CD4-positive, alpha-beta T cell (primary cell): ENCODE data around the gene VWA8. TPM values are rescaled to one million over a fixed set of nuclear protein-coding genes. Genes with fewer than 3 reads are reported as not detected.

ENCODE experiments used
- ATAC-seq: fragments of 200-7000 bp; cut with Tn5 transposase; one replicate; pipeline ENCODE4 v1.10.0; 2022; ENCODE audit warnings: mild to moderate bottlenecking; ENCODE audit not compliant: poor library complexity
- CTCF ChIA-PET: fragments of 350-600 bp; sonication (Branson Sonifier 250); formaldehyde crosslinking; loops from one replicate; lab custom pipeline; 2021; ENCODE audit warnings: antibody characterized with exemption, inconsistent platforms; lab: Charles Lee
- POLR2A ChIA-PET: fragments of 350-600 bp; sonication (Branson Sonifier 250); formaldehyde crosslinking; loops from one replicate; lab custom pipeline; 2021; ENCODE audit warnings: antibody characterized with exemption, inconsistent platforms; lab: Charles Lee
- DNase-seq, 14 experiments: peaks; one replicate each; pipeline ENCODE4 v3.0.0-alpha.2; 2013 to 2020; ENCODE audit warnings: mixed read lengths in 2 of 14
- H3K27ac ChIP-seq, 2 donors: one replicate each; pipeline versions ENCODE4 v1.5.1 to v1.7.0; 2013; ENCODE audit warnings: low read length in 2 of 2, low read depth in 1 of 2, mild to moderate bottlenecking in 1 of 2
- H3K27me3 ChIP-seq, 2 experiments: 1 replicate in 1 of 2; 2 replicates in 1 of 2; pipeline versions ENCODE4 v1.6.1 to v1.7.0; 2013; ENCODE audit warnings: low read length in 2 of 2, control low read depth in 1 of 2, mild to moderate bottlenecking in 1 of 2, moderate library complexity in 1 of 2; ENCODE audit not compliant: insufficient read depth in 2 of 2, control insufficient read depth in 1 of 2
- H3K36me3 ChIP-seq: one replicate; pipeline ENCODE4 v1.6.1; 2013; ENCODE audit warnings: low read length, control low read depth; ENCODE audit not compliant: insufficient read depth
- H3K4me1 ChIP-seq: one replicate; pipeline ENCODE4 v1.6.1; 2013; ENCODE audit warnings: low read length, control low read depth; ENCODE audit not compliant: insufficient read depth
- H3K4me3 ChIP-seq: one replicate; pipeline ENCODE4 v1.5.1; 2013; ENCODE audit warnings: mild to moderate bottlenecking, low read length, moderate library complexity
- H3K9me3 ChIP-seq, 2 experiments: 1 replicate in 1 of 2; 2 replicates in 1 of 2; pipeline versions ENCODE4 v1.6.1 to v1.7.0; 2013; ENCODE audit warnings: low read length in 2 of 2, mild to moderate bottlenecking in 2 of 2, control low read depth in 1 of 2, moderate library complexity in 1 of 2; ENCODE audit not compliant: control insufficient read depth in 1 of 2, insufficient read depth in 1 of 2
- H3K27ac Mint-ChIP-seq: one replicate; pipeline ENCODE4 v1.8.0; 2020; ENCODE audit warnings: mixed read lengths
- H3K27me3 Mint-ChIP-seq: one replicate; pipeline ENCODE4 v1.8.0; 2021; ENCODE audit warnings: mixed read lengths
- H3K36me3 Mint-ChIP-seq: one replicate; pipeline ENCODE4 v1.8.0; 2021; ENCODE audit warnings: low read depth, mixed read lengths
- H3K4me1 Mint-ChIP-seq: one replicate; pipeline ENCODE4 v1.8.0; 2021; ENCODE audit warnings: low read depth, mixed read lengths
- H3K4me3 Mint-ChIP-seq: one replicate; pipeline ENCODE4 v1.8.0; 2020; ENCODE audit warnings: mild to moderate bottlenecking, mixed read lengths
- H3K9me3 Mint-ChIP-seq: one replicate; pipeline ENCODE4 v1.8.0; 2020; ENCODE audit warnings: mixed read lengths
- CTCF ChIP-seq: fragments of 200-600 bp; IDR thresholded peaks from one replicate; pipeline ENCODE4 v1.8.0; 2022; ENCODE audit warnings: antibody characterized with exemption, mild to moderate bottlenecking
- intact Hi-C, 2 experiments: fragments of 100-400 bp; cut with DNase I in 1 of 2; cut with micrococcal nuclease in 1 of 2; formaldehyde crosslinking; loops; one replicate each; pipeline versions ENCODE4 v1.15.1 to v1.9.0; 2023 to 2025; cut with DNase I, micrococcal nuclease
- total RNA-seq, 174 experiments: library from RNA in 2 of 174; stranded (reverse) in 2 of 174; gene quantifications; one replicate each; pipeline ENCODE4 v1.2.3 and lab custom pipeline; 2021 to 2026

VWA8 gene
- total RNA-seq, 2 experiments from 2014 or later = 18.7 to 19.0 TPM

DNA sequence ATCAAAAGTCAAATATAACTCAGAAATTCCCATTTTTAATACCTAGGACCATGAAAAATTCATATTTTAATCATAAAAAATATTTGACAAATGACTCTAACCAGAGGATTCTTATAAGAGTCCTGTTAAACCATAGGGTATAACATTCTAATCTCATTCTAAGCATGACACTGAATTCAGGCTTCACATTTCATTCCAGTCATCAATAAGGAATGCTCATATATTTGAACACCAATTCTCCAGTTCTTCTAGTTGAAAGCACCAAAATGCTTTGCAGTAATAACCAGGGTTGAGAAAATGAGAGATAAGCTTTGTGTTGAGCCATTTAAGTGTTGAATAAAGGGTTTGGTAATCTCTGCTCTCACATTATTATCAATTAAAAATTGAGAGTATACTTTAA, 147.5 kb downstream of the VWA8 start:
- DNase-seq (no peak), ATAC-seq (no peak)
- POLR2A ChIA-PET = no interaction called here
- Mint-ChIP-seq H3K27me3 (no peaks in the 10 kb centered on the region), H3K4me1 (peaks cover 14% of the 10 kb centered on the region), H3K36me3 (peaks cover 74% of the 10 kb centered on the region), H3K27ac (no peak overlapping the region), H3K9me3 (no peaks in the 10 kb centered on the region), H3K4me3 (no peak overlapping the region)
- Histone ChIP-seq H3K36me3 (peaks cover 13% of the 10 kb centered on the region), H3K9me3 (no peaks in the 10 kb centered on the region), H3K4me3 (no peak overlapping the region), H3K4me1 (no peaks in the 10 kb centered on the region), H3K27ac (no peak overlapping the region), H3K27me3 (no peaks in the 10 kb centered on the region)
- CTCF ChIA-PET = no interaction called here
- intact Hi-C loops = loop anchor here in 1 of 2 experiments (5.0 kb wide), 1 partner anchor 59 kb away; no protein-coding TSS in a partner anchor
- no peak for TF ChIP-seq CTCF

DNA sequence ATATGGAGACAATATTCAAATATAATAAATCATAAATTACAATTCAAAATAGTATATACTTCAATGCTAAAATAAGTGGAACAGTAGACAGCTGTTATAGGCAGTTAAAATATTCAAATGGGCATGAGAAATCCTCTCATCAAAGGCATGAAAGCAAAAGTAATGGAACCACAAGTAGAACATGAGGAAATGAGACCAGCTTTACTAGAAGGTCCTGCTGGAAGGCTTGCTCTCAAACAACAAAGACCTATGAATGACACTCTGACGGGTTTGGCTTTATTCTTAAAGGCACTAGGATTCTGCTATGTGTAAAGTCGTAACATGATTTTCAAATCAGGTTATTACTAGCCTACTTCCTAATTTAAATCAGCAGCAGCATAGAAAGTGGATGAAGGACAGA, 148.1 kb downstream of the VWA8 start:
- no peaks in the 10 kb centered on the region for H3K27me3 Mint-ChIP-seq
- DNase-seq = no peak
- H3K4me1 Mint-ChIP-seq = peaks cover 14% of the 10 kb centered on the region
- CTCF ChIA-PET = no interaction called here
- Histone ChIP-seq H3K9me3 (no peaks in the 10 kb centered on the region), H3K27me3 (no peaks in the 10 kb centered on the region), H3K4me3 (no peak overlapping the region), H3K4me1 (no peaks in the 10 kb centered on the region), H3K27ac (no peak overlapping the region), H3K36me3 (peaks cover 15% of the 10 kb centered on the region)
- no peak overlapping the region for H3K4me3 Mint-ChIP-seq
- H3K9me3 Mint-ChIP-seq = no peaks in the 10 kb centered on the region
- ATAC-seq = no peak
- no peak for TF ChIP-seq CTCF
- no peak overlapping the region for H3K27ac Mint-ChIP-seq
- peaks cover 78% of the 10 kb centered on the region for H3K36me3 Mint-ChIP-seq
- POLR2A ChIA-PET = no interaction called here
- intact Hi-C loops = loop anchor here in 1 of 2 experiments (5.0 kb wide), 1 partner anchor 59 kb away; no protein-coding TSS in a partner anchor

DNA sequence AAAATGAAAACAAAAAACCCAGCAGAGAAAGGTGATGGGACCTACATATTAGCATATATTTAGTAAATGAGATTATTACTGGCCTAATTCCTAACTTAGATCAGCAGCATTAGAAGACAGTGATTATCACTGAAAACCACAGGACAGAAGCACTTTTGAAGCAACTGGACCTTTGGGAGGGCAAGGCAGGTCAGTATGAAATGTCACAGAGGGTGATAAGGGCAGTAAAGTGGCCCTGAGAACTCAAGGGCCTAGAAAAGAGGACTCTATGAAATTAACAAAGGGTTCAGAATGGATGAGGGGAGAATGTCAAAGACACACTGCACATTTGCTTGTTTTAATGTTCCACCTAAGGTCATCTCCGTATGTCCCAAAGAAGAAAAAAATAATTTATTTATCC, 148.7 kb downstream of the VWA8 start:
- Mint-ChIP-seq H3K4me1 (peaks cover 14% of the 10 kb centered on the region), H3K4me3 (no peak overlapping the region), H3K36me3 (peaks cover 80% of the 10 kb centered on the region), H3K9me3 (no peaks in the 10 kb centered on the region), H3K27ac (no peak overlapping the region), H3K27me3 (no peaks in the 10 kb centered on the region)
- ATAC-seq (no peak), DNase-seq (no peak)
- Histone ChIP-seq H3K36me3 (peaks cover 20% of the 10 kb centered on the region), H3K4me3 (no peak overlapping the region), H3K4me1 (no peaks in the 10 kb centered on the region), H3K27me3 (no peaks in the 10 kb centered on the region), H3K27ac (no peak overlapping the region), H3K9me3 (no peaks in the 10 kb centered on the region)
- POLR2A ChIA-PET = no interaction called here
- intact Hi-C loops = loop anchor here in 1 of 2 experiments (5.0 kb wide), 1 partner anchor 60 kb away; no protein-coding TSS in a partner anchor
- CTCF ChIA-PET = no interaction called here
- TF ChIP-seq CTCF = no peak
